GM19238 (cell line): ENCODE data around the gene PTH.

Experiments
- DNase-seq: peaks from one replicate; pipeline ENCODE4 v3.0.0; 2011; ENCODE audit warnings: low spot score; ENCODE audit not compliant: insufficient read length

Gene PTH

GRCh38 chr11:13495929-13496328 is at the start of gene PTH:
Gene PTH, minus strand, starts transcription at chr11:13495997. Its CDS starts 3,142 bp downstream, at chr11:13492855.
- DNase-seq: no peak

- no peak for DNase-seq
These were observed 42.2 kb upstream of the PTH start for GRCh38 chr11:13538044-13538443.

GRCh38 chr11:13535819-13536218 is 40.0 kb upstream of the PTH start:
- no peak for DNase-seq

- no peak for DNase-seq
These were observed 38.6 kb upstream of the PTH start for GRCh38 chr11:13534358-13534757.

- DNase-seq: no peak
These were observed 29.5 kb upstream of the PTH start for GRCh38 chr11:13525257-13525656.

GRCh38 chr11:13503393-13503792 is 7.6 kb upstream of the PTH start:
- DNase-seq: no peak

GRCh38 chr11:13502492-13502891 is 6.7 kb upstream of the PTH start:
- DNase-seq: no peak

GRCh38 chr11:13494051-13494450 is 1.7 kb downstream of the PTH start:
- no peak for DNase-seq

- no peak for DNase-seq
These were observed 8.2 kb downstream of the PTH start for GRCh38 chr11:13487661-13488030.

- no peak for DNase-seq
These were observed 8.7 kb downstream of the PTH start for GRCh38 chr11:13486926-13487660.

GRCh38 chr11:13480198-13480597 is 15.6 kb downstream of the PTH start:
- no peak for DNase-seq

- DNase-seq: no peak
These were observed 16.1 kb downstream of the PTH start for GRCh38 chr11:13479688-13480087.

- DNase-seq: no peak
These were observed 20.7 kb downstream of the PTH start for GRCh38 chr11:13475091-13475490.

GRCh38 chr11:13473013-13473722 is 22.6 kb downstream of the PTH start:
- DNase-seq: no peak

GRCh38 chr11:13468750-13469149 is 27.0 kb downstream of the PTH start:
- DNase-seq: no peak

- no peak for DNase-seq
These were observed 29.9 kb downstream of the PTH start for GRCh38 chr11:13465909-13466371.

- DNase-seq: no peak
These were observed 32.0 kb downstream of the PTH start for GRCh38 chr11:13463779-13464290.

GRCh38 chr11:13462901-13463778 is 32.7 kb downstream of the PTH start, which contains the start of gene BTBD10:
Gene BTBD10, minus strand, starts transcription at chr11:13463222. Its CDS starts 18,098 bp downstream, at chr11:13445124.
- DNase-seq: peak; percentile 77

- no peak for DNase-seq
These were observed 33.4 kb downstream of the PTH start for GRCh38 chr11:13462311-13462900.

- DNase-seq: no peak
These were observed 34.5 kb downstream of the PTH start for GRCh38 chr11:13461291-13461690.

GRCh38 chr11:13450832-13451397 is 44.9 kb downstream of the PTH start:
- DNase-seq: no peak
